Eye (tissue), 1 donor: ENCODE data around the gene MAP3K13.
"Not testable (repeated sequence)": the region's sequence is repeated elsewhere in the genome, so short reads cannot be mapped to it uniquely, and the experiment has no call there.

Experiments
- DNase-seq: peaks from one replicate; pipeline ENCODE4 v3.0.0-alpha.2; 2015

The MAP3K13 gene

GRCh38 chr3:185400866-185401265 lies 37.9 kb downstream of the MAP3K13 start:
- no peak for DNase-seq

GRCh38 chr3:185401319-185401955 lies 38.5 kb downstream of the MAP3K13 start:
- DNase-seq, result peak; percentile 69

GRCh38 chr3:185402561-185402960 lies 39.6 kb downstream of the MAP3K13 start:
- DNase-seq, result peak; percentile 81

GRCh38 chr3:185403002-185403401 lies 40.1 kb downstream of the MAP3K13 start:
- DNase-seq, result no peak

GRCh38 chr3:185405243-185405642 lies 42.3 kb downstream of the MAP3K13 start:
- no peak for DNase-seq

GRCh38 chr3:185405664-185406063 lies 42.7 kb downstream of the MAP3K13 start:
- no peak for DNase-seq

- no peak for DNase-seq
These were observed 43.2 kb downstream of the MAP3K13 start for GRCh38 chr3:185406121-185406620.

GRCh38 chr3:185409957-185410356 lies 47.0 kb downstream of the MAP3K13 start:
- DNase-seq, result no peak

GRCh38 chr3:185411133-185411532 lies 48.2 kb downstream of the MAP3K13 start:
- DNase-seq, result no peak

- no peak for DNase-seq
These were observed 53.6 kb downstream of the MAP3K13 start for GRCh38 chr3:185416513-185416912.

- not testable (repeated sequence) for DNase-seq
These were observed 55.6 kb downstream of the MAP3K13 start for GRCh38 chr3:185418561-185418977.

- no peak for DNase-seq
These were observed 57.8 kb downstream of the MAP3K13 start for GRCh38 chr3:185420762-185421161.

GRCh38 chr3:185421577-185422232 lies 58.8 kb downstream of the MAP3K13 start:
- no peak for DNase-seq

GRCh38 chr3:185422677-185423076 lies 59.7 kb downstream of the MAP3K13 start:
- DNase-seq, result no peak

GRCh38 chr3:185423178-185423577 lies 60.2 kb downstream of the MAP3K13 start:
- DNase-seq, result no peak

GRCh38 chr3:185424435-185424834 lies 61.5 kb downstream of the MAP3K13 start:
- DNase-seq, result no peak

- DNase-seq, result no peak
These were observed 67.4 kb downstream of the MAP3K13 start for GRCh38 chr3:185430375-185430774.

GRCh38 chr3:185439745-185440466 lies 77.0 kb downstream of the MAP3K13 start:
- DNase-seq, result no peak

- no peak for DNase-seq
These were observed 79.1 kb downstream of the MAP3K13 start for GRCh38 chr3:185442031-185442430.

- no peak for DNase-seq
These were observed 81.4 kb downstream of the MAP3K13 start for GRCh38 chr3:185444329-185444728.

- no peak for DNase-seq
These were observed 85.2 kb downstream of the MAP3K13 start for GRCh38 chr3:185448107-185448506.

- DNase-seq, result not testable (repeated sequence)
These were observed 88.5 kb downstream of the MAP3K13 start for GRCh38 chr3:185451432-185451831.

GRCh38 chr3:185457376-185457775 lies 94.4 kb downstream of the MAP3K13 start:
- no peak for DNase-seq

- DNase-seq, result no peak
These were observed 97.4 kb downstream of the MAP3K13 start for GRCh38 chr3:185460309-185460708.
